SK-N-SH (cell line): ENCODE measurements around the gene HS1BP3. TPM values are rescaled to one million over a fixed set of nuclear protein-coding genes. Genes with fewer than 3 reads are reported as not detected.
A peak's percentile ranks its signal among the peaks of the same experiment; 100 is the strongest.

Source experiments
- CTCF ChIA-PET: fragments of 300-600, 350-600 bp; formaldehyde crosslinking; extraction: SDS; loops from one replicate; lab custom pipeline; 2021; lab: Yijun Ruan, JAX
- POLR2A ChIA-PET: fragments of 350-600 bp; sonication (Branson Sonifier 250); formaldehyde crosslinking; extraction: SDS; loops from one replicate; lab custom pipeline; 2020; ENCODE audit warnings: antibody characterized with exemption, inconsistent platforms; lab: Yijun Ruan, JAX
- DNase-seq: peaks from one replicate; pipeline ENCODE4 v3.0.0; 2012
- H2AFZ ChIP-seq: fragments of 200-600 bp; sonication (generic); 2 replicates; pipeline ENCODE4 v1.8.1; 2016; ENCODE audit warnings: antibody characterized with exemption, mild to moderate bottlenecking, low read depth
- H3F3A ChIP-seq: fragments of 200-600 bp; sonication (generic); replicated peaks from 2 replicates; pipeline ENCODE3; 2016; ENCODE audit warnings: antibody characterized with exemption, mild to moderate bottlenecking; ENCODE audit not compliant: insufficient read depth
- H3K27ac ChIP-seq, 2 experiments: fragments of 200-500 bp in 1 of 2; fragments of 200-600 bp in 1 of 2; sonication (Bioruptor generic) in 1 of 2; sonication (generic), shearing (Covaris generic) in 1 of 2; 2 replicates each; pipeline versions ENCODE4 v1.5.1 to v1.6.1; 2014 to 2016; ENCODE audit warnings: low read depth in 2 of 2, inconsistent platforms in 1 of 2, low read length in 1 of 2, mild to moderate bottlenecking in 1 of 2, mixed read lengths in 1 of 2
- H3K27me3 ChIP-seq: fragments of 200-600 bp; sonication (generic), shearing (Covaris generic); 2 replicates; pipeline ENCODE4 v1.6.1; 2016; ENCODE audit warnings: mixed run types; ENCODE audit not compliant: insufficient read depth
- H3K36me3 ChIP-seq, 2 experiments: fragments of 200-500 bp in 1 of 2; fragments of 200-600 bp in 1 of 2; sonication (Bioruptor generic) in 1 of 2; sonication (generic) in 1 of 2; replicated peaks in 1 of 2; 2 replicates each; pipeline versions ENCODE3 to v1.5.1; 2014 to 2016; ENCODE audit warnings: low read length in 1 of 2, mild to moderate bottlenecking in 1 of 2; ENCODE audit not compliant: insufficient read depth in 2 of 2, control insufficient read depth in 1 of 2
- H3K4me1 ChIP-seq, 2 experiments: fragments of 200-500 bp in 1 of 2; fragments of 200-600 bp in 1 of 2; sonication (Bioruptor generic) in 1 of 2; sonication (generic), shearing (Covaris generic) in 1 of 2; 2 replicates each; pipeline versions ENCODE4 v1.5.1 to v1.6.1; 2014 to 2016; ENCODE audit warnings: low read depth in 1 of 2, low read length in 1 of 2, mixed run types in 1 of 2; ENCODE audit not compliant: insufficient read depth in 2 of 2, control insufficient read depth in 1 of 2
- H3K4me2 ChIP-seq: fragments of 200-600 bp; sonication (generic), shearing (Covaris generic); 2 replicates; pipeline ENCODE4 v1.6.1; 2017; ENCODE audit warnings: mixed run types
- H3K4me3 ChIP-seq, 2 experiments: fragments of 200-500 bp in 1 of 2; fragments of 200-600 bp in 1 of 2; sonication (Bioruptor generic) in 1 of 2; sonication (generic), shearing (Covaris generic) in 1 of 2; 2 replicates each; pipeline versions ENCODE4 v1.5.1 to v1.8.1; 2014 to 2016; ENCODE audit warnings: low read depth in 2 of 2, inconsistent platforms in 1 of 2, low read length in 1 of 2, mild to moderate bottlenecking in 1 of 2, mixed read lengths in 1 of 2, moderate library complexity in 1 of 2
- H3K79me2 ChIP-seq: fragments of 200-600 bp; sonication (generic); 2 replicates; pipeline ENCODE4 v1.8.1; 2017; ENCODE audit warnings: mild to moderate bottlenecking; ENCODE audit not compliant: insufficient read depth
- H3K9ac ChIP-seq: fragments of 200-600 bp; sonication (generic); 2 replicates; pipeline ENCODE4 v1.6.1; 2017; ENCODE audit warnings: mixed run types
- H3K9me2 ChIP-seq: fragments of 200-600 bp; sonication (generic); 2 replicates; pipeline ENCODE4 v1.6.1; 2017; ENCODE audit warnings: mixed run types
- H3K9me3 ChIP-seq: fragments of 200-600 bp; sonication (generic); 2 replicates; pipeline ENCODE4 v1.6.1; 2017; ENCODE audit warnings: mixed run types, mild to moderate bottlenecking, moderate library complexity
- H4K20me1 ChIP-seq: fragments of 200-600 bp; sonication (generic); 2 replicates; pipeline ENCODE4 v1.6.1; 2017; ENCODE audit warnings: mild to moderate bottlenecking, mixed run types; ENCODE audit not compliant: insufficient read depth
- CHD2 ChIP-seq: fragments of 150-350 bp; IDR thresholded peaks from 2 replicates; pipeline ENCODE4 v1.6.1; 2018; ENCODE audit warnings: low read length; ENCODE audit not compliant: partially characterized antibody
- ELF1 ChIP-seq: IDR thresholded peaks from 2 replicates; pipeline ENCODE4 v1.4.0; 2012
- FOSL2 ChIP-seq: IDR thresholded peaks from 2 replicates; pipeline ENCODE4 v1.4.0; 2012; ENCODE audit warnings: low read depth, mild to moderate bottlenecking, moderate library complexity, borderline replicate concordance
- GABPA ChIP-seq: IDR thresholded peaks from 2 replicates; pipeline ENCODE4 v1.4.0; 2012; ENCODE audit warnings: low read depth, mild to moderate bottlenecking
- JUND ChIP-seq: IDR thresholded peaks from 2 replicates; pipeline ENCODE4 v1.4.0; 2012
- MEF2A ChIP-seq: IDR thresholded peaks from 2 replicates; pipeline ENCODE4 v1.4.0; 2012; ENCODE audit warnings: low read depth, borderline replicate concordance
- NFIC ChIP-seq: IDR thresholded peaks from 2 replicates; pipeline ENCODE4 v1.4.0; 2012; ENCODE audit warnings: borderline replicate concordance
- RCOR1 ChIP-seq: fragments of 150-350 bp; IDR thresholded peaks from 2 replicates; pipeline ENCODE4 v1.6.1; 2017; ENCODE audit warnings: antibody characterized with exemption, low read length
- SIN3A ChIP-seq: IDR thresholded peaks from 2 replicates; pipeline ENCODE4 v1.6.1; 2012; ENCODE audit warnings: low read depth, mild to moderate bottlenecking, low read length, moderate library complexity, borderline replicate concordance
- SMC3 ChIP-seq: IDR thresholded peaks from 2 replicates; pipeline ENCODE4 v1.6.1; 2012; ENCODE audit warnings: low read depth, low read length, improper control_type of control experiment
- TCF12 ChIP-seq: IDR thresholded peaks from 2 replicates; pipeline ENCODE4 v1.4.0; 2012
- USF1 ChIP-seq: IDR thresholded peaks from 2 replicates; pipeline ENCODE4 v1.4.0; 2012; ENCODE audit warnings: low read depth, borderline replicate concordance
- ZBTB33 ChIP-seq: IDR thresholded peaks from 2 replicates; pipeline ENCODE4 v1.4.0; 2012; ENCODE audit warnings: low read depth, borderline replicate concordance
- WGBS: methylation state at CpG from one replicate; pipeline ENCODE4 v1.1.6; 2017; ENCODE audit warnings: low lambda C conversion rate; 5-methylcytosine and 5-hydroxymethylcytosine counted together
- polyA plus RNA-seq, 3 experiments: library from polyadenylated mRNA; depleted of rRNA; stranded (reverse); fragments of >200 nt; gene quantifications; 2 replicates each; pipeline ENCODE4 v1.2.3, GENCODE V29; 2012
- TF ChIP-seq, protein P1 (sequence below): IDR thresholded peaks from 2 replicates; pipeline ENCODE4 v1.4.0; 2012; ENCODE audit warnings: low read depth

HS1BP3 gene
- polyA plus RNA-seq, 1 of the 3 experiments (the other 2 are of a cell fraction): 20.1 TPM

DNA sequence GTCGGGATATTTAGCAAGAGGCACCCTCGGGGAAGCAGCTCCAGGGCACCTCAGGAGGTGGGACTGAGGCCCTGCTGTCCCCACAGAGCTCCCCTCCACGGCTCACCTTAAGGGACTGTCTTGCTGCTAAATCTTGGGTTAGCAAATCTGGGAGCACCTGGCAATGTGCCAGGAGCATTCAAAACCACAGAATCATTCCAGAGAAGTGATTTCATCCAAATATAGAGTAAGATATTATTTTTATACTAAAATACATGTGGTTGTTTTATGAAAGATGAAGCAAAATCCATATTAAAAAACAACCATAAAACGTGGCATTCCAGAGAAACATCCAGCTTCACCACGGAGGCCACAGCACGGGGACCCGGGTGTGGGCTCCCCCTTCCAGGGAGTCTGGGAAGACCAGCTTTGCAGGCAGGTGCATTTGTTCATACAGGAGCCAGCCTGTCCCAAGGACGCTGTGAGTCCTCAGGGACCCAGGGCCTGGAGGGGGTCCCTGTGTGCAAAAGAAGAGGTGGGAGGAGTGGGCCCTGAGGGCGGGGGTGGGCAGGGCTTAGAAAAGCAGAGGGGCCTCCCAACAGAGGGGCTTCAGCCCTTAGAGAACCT, 16.3 kb downstream of the HS1BP3 start:
- Histone ChIP-seq H3K9me3 (no peaks in the 10 kb centered on the region), H4K20me1 (no peaks in the 10 kb centered on the region), H3K4me2 (peak overlapping the region; percentile 56), H3K9me2 (no peaks in the 10 kb centered on the region), H3K27me3 (no peaks in the 10 kb centered on the region), H3K4me1 (peaks cover 16 to 22% of the 10 kb centered on the region in 2 experiments), H3K27ac (peak overlapping the region in 1 of 2 experiments; percentile 16; a peak in 1 of 4 replicates), H3K4me3 (no peak overlapping the region), H3F3A (no peaks in the 10 kb centered on the region), H3K9ac (no peak overlapping the region; the same call in 1 of the 2 replicates), H2AFZ (no peak overlapping the region), H3K36me3 (peaks cover 0 to 6% of the 10 kb centered on the region in 2 experiments), H3K79me2 (no peaks in the 10 kb centered on the region)
- TF ChIP-seq RCOR1 (no peak), NFIC (peak; percentile 94), GABPA (no peak), MEF2A (peak; percentile 60), TCF12 (peak; percentile 50), ZBTB33 (no peak), FOSL2 (peak; percentile 29; the same call in 1 of the 2 replicates), JUND (no peak; the same call in 1 of the 2 replicates), SMC3 (no peak)
- TF ChIP-seq, protein P1, sequence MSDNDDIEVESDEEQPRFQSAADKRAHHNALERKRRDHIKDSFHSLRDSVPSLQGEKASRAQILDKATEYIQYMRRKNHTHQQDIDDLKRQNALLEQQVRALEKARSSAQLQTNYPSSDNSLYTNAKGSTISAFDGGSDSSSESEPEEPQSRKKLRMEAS: no peak
- ChIA-PET POLR2A (interaction anchor here (4.8 kb wide), 1 partner anchor 187 kb away, joined by 90 read pairs; the partner anchor contains the start of gene RHOB), CTCF (interaction anchor here (0.7 to 10.9 kb wide), 40 partner anchors 9 to 337 kb away, joined by 3 to 178 read pairs (median 5); partner anchors contain the start of genes HS1BP3 and RHOB)
- WGBS: 77% methylated on average over 9 of the region's 9 CpGs
- DNase-seq: peak; percentile 57

DNA sequence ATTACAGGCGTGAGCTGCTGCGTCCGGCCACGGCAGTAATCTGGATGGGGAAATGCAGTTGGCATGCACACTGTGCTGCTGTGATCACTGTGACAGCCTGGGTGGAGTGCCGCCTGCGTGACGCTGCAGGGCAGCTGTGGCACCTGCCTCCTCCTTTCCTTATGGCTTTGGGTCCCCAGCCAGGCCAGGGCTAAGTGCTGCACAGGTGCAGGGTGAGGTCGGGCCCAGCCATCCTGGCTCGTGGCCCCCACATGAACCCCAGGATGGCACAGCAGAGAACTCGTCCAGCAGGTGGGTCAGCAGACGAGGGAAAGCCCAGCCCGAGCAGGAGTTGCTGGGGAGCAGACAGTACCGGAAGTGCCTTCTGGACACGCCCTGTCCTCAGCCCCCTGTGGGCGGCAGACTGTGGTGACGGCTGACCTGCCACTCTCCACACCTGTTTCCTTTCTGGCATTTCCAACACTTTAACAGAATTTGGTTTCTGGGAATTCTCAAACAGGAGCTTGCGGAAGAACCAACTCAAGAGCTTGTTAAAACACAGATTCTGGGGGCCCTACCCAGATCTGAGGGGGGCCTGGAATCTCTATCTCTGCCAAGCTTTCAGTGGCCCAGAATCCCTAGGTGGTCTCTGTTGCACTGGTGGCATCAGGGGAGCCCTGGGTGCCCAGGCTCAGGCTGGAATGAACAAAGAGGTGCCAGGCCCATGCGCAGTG, 16.9 kb downstream of the HS1BP3 start:
- peaks cover 16 to 26% of the 10 kb centered on the region in 2 experiments for H3K4me1 ChIP-seq
- no peak for DNase-seq
- H3K9me3 ChIP-seq: no peaks in the 10 kb centered on the region
- no peak overlapping the region for H3K4me3 ChIP-seq
- peak overlapping the region; percentile 56; the same call in 1 of the 2 replicates for H3K4me2 ChIP-seq
- H3K36me3 ChIP-seq: peaks cover 0 to 6% of the 10 kb centered on the region in 2 experiments
- no peaks in the 10 kb centered on the region for H3K9me2 ChIP-seq
- no peaks in the 10 kb centered on the region for H3F3A ChIP-seq
- no peak overlapping the region for H3K9ac ChIP-seq
- H4K20me1 ChIP-seq: no peaks in the 10 kb centered on the region
- no peaks in the 10 kb centered on the region for H3K27me3 ChIP-seq
- ChIA-PET POLR2A (interaction anchor here (1.1 to 4.8 kb wide), 2 partner anchors 186 to 189 kb away, joined by 3 to 90 read pairs; partner anchors contain the start of gene RHOB), CTCF (interaction anchor here (0.9 to 10.9 kb wide), 26 partner anchors 13 to 307 kb away, joined by 3 to 178 read pairs (median 6); partner anchors contain the start of genes HS1BP3 and RHOB)
- 96% methylated on average over 18 of the region's 18 CpGs for WGBS
- H3K27ac ChIP-seq: no peak overlapping the region
- TF ChIP-seq ELF1: no peak
- TF ChIP-seq CHD2: no peak
- TF ChIP-seq SIN3A: no peak
- no peak for TF ChIP-seq USF1
- TF ChIP-seq MEF2A: no peak
- H2AFZ ChIP-seq: no peak overlapping the region
- no peaks in the 10 kb centered on the region for H3K79me2 ChIP-seq
